ENCODE data around the gene SEMA3F.

GRCh38 chr3:50211930-50212329 is 56.8 kb downstream of the SEMA3F start:
- TF ChIP-seq CTCF (IDR thresholded peaks at IDR 0.05; ENCODE audit: low read depth, low read length, poor library complexity, severe bottlenecking) (no peak), EZH2phosphoT487 (IDR thresholded peaks at IDR 0.05; ENCODE audit: borderline replicate concordance, low read length) (no peak)
